ENCODE measurements around the gene PIGL.
A peak's percentile ranks its signal among the peaks of the same experiment; 100 is the strongest.
"Not testable (repeated sequence)": the region's sequence is repeated elsewhere in the genome, so short reads cannot be mapped to it uniquely, and the experiment has no call there.

The PIGL gene

DNA sequence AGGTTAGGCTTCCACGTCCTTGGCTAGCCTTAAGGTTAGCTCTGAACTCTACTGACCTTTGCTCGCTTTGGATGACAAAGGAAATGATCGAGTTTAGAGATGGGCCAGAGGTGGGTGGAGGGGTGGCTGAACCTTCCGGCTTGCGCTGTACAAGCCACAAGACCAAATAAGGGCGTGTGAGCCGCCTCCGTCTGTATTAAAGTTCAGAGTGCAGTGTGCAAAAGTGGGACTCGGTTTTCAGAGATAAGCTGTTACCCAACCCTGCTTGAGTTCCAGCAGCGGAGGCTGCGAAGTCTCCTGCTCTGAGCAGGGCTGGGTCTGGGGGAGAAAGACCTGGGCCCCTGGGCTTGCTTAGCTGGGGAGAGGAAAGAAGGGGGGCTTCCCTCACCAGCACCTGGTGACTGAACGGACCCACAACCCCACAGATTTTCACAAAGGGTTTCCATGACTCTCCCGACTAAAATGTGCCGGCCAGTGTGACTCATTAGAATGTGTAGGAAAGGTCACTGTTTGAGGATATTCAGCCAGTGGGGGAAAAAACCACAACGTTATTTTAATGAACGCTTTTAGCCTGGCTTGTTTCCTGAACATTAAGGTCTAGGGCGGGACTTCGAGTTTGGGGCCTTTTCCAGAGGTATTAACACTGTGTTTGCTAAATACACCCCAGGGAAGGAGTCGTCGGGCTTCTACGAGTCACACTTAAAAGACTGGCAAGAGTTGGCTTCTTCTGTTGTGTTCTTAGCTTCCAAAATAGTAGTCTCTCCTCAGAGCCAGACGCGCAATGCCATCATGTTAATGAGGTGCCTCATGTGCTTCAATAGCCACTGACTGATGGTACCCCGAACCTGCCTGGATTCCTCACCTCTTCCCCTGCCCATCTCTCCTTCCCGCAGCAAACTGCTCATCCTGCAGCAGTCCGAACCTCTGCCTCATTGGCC, 69.3 kb downstream of the PIGL start:
- Histone ChIP-seq H3K36me3 (ENCODE audit: control insufficient read depth in 5 of 5, insufficient read depth in 5 of 5, low read length in 5 of 5) (no peaks in the 10 kb centered on the region), H3K27ac (ENCODE audit: low read depth, low read length) (peak overlapping the region; percentile 99), H3K4me3 (ENCODE audit: low read depth in 1 of 5, low read length in 5 of 5) (peak overlapping the region; percentile 25 to 60 (median 53)), H3K27me3 (ENCODE audit: control insufficient read depth in 5 of 5, insufficient read depth in 4 of 5, low read length in 5 of 5) (no peaks in the 10 kb centered on the region), H3K9me3 (ENCODE audit: control insufficient read depth in 5 of 5, low read length in 5 of 5) (no peaks in the 10 kb centered on the region), H3K9ac (ENCODE audit: low read length in 5 of 5) (peak overlapping the region; percentile 56 to 94 (median 76)), H3K4me1 (ENCODE audit: control insufficient read depth in 5 of 5, insufficient read depth in 5 of 5, low read length in 5 of 5) (peaks cover 21 to 36% (median 31%) of the 10 kb centered on the region in 5 donors)

DNA sequence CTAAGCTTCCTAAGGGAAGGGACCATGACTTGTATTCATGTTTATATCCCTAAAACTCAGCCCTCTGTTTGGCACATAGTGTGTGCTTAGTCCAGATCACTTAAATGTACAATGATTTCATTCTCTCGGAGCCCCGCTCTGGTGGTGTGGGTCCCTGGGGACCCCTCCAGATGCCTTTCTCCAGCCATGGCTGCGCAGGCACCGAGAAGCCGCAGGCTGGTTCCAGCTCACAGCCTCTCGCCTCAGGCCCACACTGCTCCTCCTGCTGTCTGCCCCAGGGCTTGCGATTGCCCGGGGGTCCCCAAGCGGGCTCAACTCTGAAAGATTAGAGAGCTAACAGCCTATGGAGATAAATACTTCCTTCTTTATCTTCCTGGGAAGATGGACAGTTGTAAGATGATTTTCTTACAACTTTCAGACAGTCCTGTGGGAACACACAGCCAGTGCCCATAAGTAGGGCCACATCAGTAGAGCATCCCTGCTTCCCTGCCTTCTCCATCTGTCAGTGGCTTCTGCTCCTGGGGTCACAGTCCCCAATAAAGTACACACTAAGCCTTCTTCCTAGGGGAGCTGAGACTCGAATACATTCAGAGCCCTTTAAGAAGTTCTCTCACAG, 70.0 kb downstream of the PIGL start:
- Histone ChIP-seq H3K4me1 (ENCODE audit: control insufficient read depth in 5 of 5, insufficient read depth in 5 of 5, low read length in 5 of 5) (peaks cover 21 to 36% (median 31%) of the 10 kb centered on the region in 5 donors), H3K36me3 (ENCODE audit: control insufficient read depth in 5 of 5, insufficient read depth in 5 of 5, low read length in 5 of 5) (no peaks in the 10 kb centered on the region), H3K4me3 (ENCODE audit: low read depth in 1 of 5, low read length in 5 of 5) (peak overlapping the region in 3 of 5 donors; percentile 53 to 60 (median 59)), H3K27me3 (ENCODE audit: control insufficient read depth in 5 of 5, insufficient read depth in 4 of 5, low read length in 5 of 5) (no peaks in the 10 kb centered on the region), H3K9ac (ENCODE audit: low read length in 5 of 5) (peak overlapping the region; percentile 56 to 94 (median 76)), H3K9me3 (ENCODE audit: control insufficient read depth in 5 of 5, low read length in 5 of 5) (no peaks in the 10 kb centered on the region), H3K27ac (ENCODE audit: low read depth, low read length) (peak overlapping the region; percentile 99)

GRCh38 chr17:16287563-16288027, 70.6 kb downstream of the PIGL start:
- H3K9ac ChIP-seq (ENCODE audit: low read length in 5 of 5): peak overlapping the region; percentile 56 to 94 (median 76)
- no peaks in the 10 kb centered on the region for H3K9me3 ChIP-seq (ENCODE audit: control insufficient read depth in 5 of 5, low read length in 5 of 5)
- H3K27ac ChIP-seq (ENCODE audit: low read depth, low read length): peak overlapping the region; percentile 99
- H3K4me3 ChIP-seq (ENCODE audit: low read depth in 1 of 5, low read length in 5 of 5): peak overlapping the region in 3 of 5 donors; percentile 10 to 29 (median 23)
- peaks cover 21 to 36% (median 31%) of the 10 kb centered on the region in 5 donors for H3K4me1 ChIP-seq (ENCODE audit: control insufficient read depth in 5 of 5, insufficient read depth in 5 of 5, low read length in 5 of 5)
- H3K36me3 ChIP-seq (ENCODE audit: control insufficient read depth in 5 of 5, insufficient read depth in 5 of 5, low read length in 5 of 5): no peaks in the 10 kb centered on the region
- no peaks in the 10 kb centered on the region for H3K27me3 ChIP-seq (ENCODE audit: control insufficient read depth in 5 of 5, insufficient read depth in 4 of 5, low read length in 5 of 5)

- no peaks in the 10 kb centered on the region for H3K36me3 ChIP-seq (ENCODE audit: control insufficient read depth in 5 of 5, insufficient read depth in 5 of 5, low read length in 5 of 5)
- H3K4me1 ChIP-seq (ENCODE audit: control insufficient read depth in 5 of 5, insufficient read depth in 5 of 5, low read length in 5 of 5): peaks cover 21 to 36% (median 31%) of the 10 kb centered on the region in 5 donors
- no peaks in the 10 kb centered on the region for H3K27me3 ChIP-seq (ENCODE audit: control insufficient read depth in 5 of 5, insufficient read depth in 4 of 5, low read length in 5 of 5)
- H3K4me3 ChIP-seq (ENCODE audit: low read depth in 1 of 5, low read length in 5 of 5): no peak overlapping the region
- no peaks in the 10 kb centered on the region for H3K9me3 ChIP-seq (ENCODE audit: control insufficient read depth in 5 of 5, low read length in 5 of 5)
- H3K27ac ChIP-seq (ENCODE audit: low read depth, low read length): no peak overlapping the region
- no peak overlapping the region for H3K9ac ChIP-seq (ENCODE audit: low read length in 5 of 5)
Observed at GRCh38 chr17:16288860-16289571, 72.0 kb downstream of the PIGL start.

DNA sequence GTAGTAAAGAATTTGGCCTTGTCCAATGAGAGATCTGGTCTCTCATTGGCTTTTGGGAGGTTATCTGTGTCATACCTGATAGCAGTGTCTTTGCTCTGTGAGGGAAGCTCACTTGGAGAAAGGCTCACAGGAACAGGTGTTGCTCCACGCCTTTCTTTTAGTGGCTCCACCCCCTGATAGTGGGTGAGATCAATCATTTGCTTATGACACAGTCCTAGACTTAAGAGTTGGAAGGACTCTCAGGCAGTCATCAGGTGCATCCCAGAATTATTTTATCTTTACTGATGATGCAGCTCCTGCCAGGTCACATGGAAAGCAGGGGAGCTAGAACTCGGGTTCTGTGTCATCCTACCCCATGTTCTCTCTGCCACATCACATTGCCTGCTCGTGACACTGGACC, 76.9 kb downstream of the PIGL start:
- Histone ChIP-seq H3K27me3 (ENCODE audit: control insufficient read depth in 5 of 5, insufficient read depth in 4 of 5, low read length in 5 of 5) (no peaks in the 10 kb centered on the region), H3K4me3 (ENCODE audit: low read depth in 1 of 5, low read length in 5 of 5) (no peak overlapping the region), H3K27ac (ENCODE audit: low read depth, low read length) (no peak overlapping the region), H3K9ac (ENCODE audit: low read length in 5 of 5) (no peak overlapping the region), H3K9me3 (ENCODE audit: control insufficient read depth in 5 of 5, low read length in 5 of 5) (no peaks in the 10 kb centered on the region), H3K36me3 (ENCODE audit: control insufficient read depth in 5 of 5, insufficient read depth in 5 of 5, low read length in 5 of 5) (no peaks in the 10 kb centered on the region), H3K4me1 (ENCODE audit: control insufficient read depth in 5 of 5, insufficient read depth in 5 of 5, low read length in 5 of 5) (no peaks in the 10 kb centered on the region)

- no peaks in the 10 kb centered on the region for H3K9me3 ChIP-seq (ENCODE audit: control insufficient read depth in 5 of 5, low read length in 5 of 5)
- H3K36me3 ChIP-seq (ENCODE audit: control insufficient read depth in 5 of 5, insufficient read depth in 5 of 5, low read length in 5 of 5): no peaks in the 10 kb centered on the region
- no peak overlapping the region for H3K4me3 ChIP-seq (ENCODE audit: low read depth in 1 of 5, low read length in 5 of 5)
- no peak overlapping the region for H3K27ac ChIP-seq (ENCODE audit: low read depth, low read length)
- H3K27me3 ChIP-seq (ENCODE audit: control insufficient read depth in 5 of 5, insufficient read depth in 4 of 5, low read length in 5 of 5): no peaks in the 10 kb centered on the region
- no peak overlapping the region for H3K9ac ChIP-seq (ENCODE audit: low read length in 5 of 5)
- H3K4me1 ChIP-seq (ENCODE audit: control insufficient read depth in 5 of 5, insufficient read depth in 5 of 5, low read length in 5 of 5): no peaks in the 10 kb centered on the region
Observed at GRCh38 chr17:16294560-16294959, 77.5 kb downstream of the PIGL start.

DNA sequence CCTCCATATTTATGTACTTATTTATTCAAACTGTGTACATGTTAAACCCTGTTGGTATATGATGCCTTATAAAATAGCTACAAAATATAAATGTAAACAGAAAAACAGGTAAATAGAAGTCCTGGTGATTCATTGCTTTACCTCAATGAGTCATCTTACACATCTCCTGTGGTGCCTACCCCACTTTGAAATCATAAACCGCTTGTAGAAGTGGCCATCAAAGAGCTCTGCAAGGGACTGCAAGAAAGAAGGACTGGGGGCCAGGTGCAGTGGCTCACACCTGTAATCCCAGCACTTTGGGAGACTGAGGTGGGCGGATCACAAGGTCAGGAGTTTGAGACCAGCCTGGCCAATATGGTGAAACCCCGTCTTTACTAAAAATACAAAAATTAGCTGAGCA, 79.1 kb downstream of the PIGL start:
- H3K9me3 ChIP-seq (ENCODE audit: control insufficient read depth in 5 of 5, low read length in 5 of 5); H3K36me3 ChIP-seq (ENCODE audit: control insufficient read depth in 5 of 5, insufficient read depth in 5 of 5, low read length in 5 of 5); H3K27ac ChIP-seq (ENCODE audit: low read depth, low read length); H3K27me3 ChIP-seq (ENCODE audit: control insufficient read depth in 5 of 5, insufficient read depth in 4 of 5, low read length in 5 of 5); H3K4me3 ChIP-seq (ENCODE audit: low read depth in 1 of 5, low read length in 5 of 5); H3K4me1 ChIP-seq (ENCODE audit: control insufficient read depth in 5 of 5, insufficient read depth in 5 of 5, low read length in 5 of 5); H3K9ac ChIP-seq (ENCODE audit: low read length in 5 of 5): not testable (repeated sequence)

- H3K4me1 ChIP-seq (ENCODE audit: control insufficient read depth in 5 of 5, insufficient read depth in 5 of 5, low read length in 5 of 5): no peaks in the 10 kb centered on the region
- no peak overlapping the region for H3K27ac ChIP-seq (ENCODE audit: low read depth, low read length)
- H3K9me3 ChIP-seq (ENCODE audit: control insufficient read depth in 5 of 5, low read length in 5 of 5): no peaks in the 10 kb centered on the region
- H3K4me3 ChIP-seq (ENCODE audit: low read depth in 1 of 5, low read length in 5 of 5): no peak overlapping the region
- H3K9ac ChIP-seq (ENCODE audit: low read length in 5 of 5): no peak overlapping the region
- H3K27me3 ChIP-seq (ENCODE audit: control insufficient read depth in 5 of 5, insufficient read depth in 4 of 5, low read length in 5 of 5): no peaks in the 10 kb centered on the region
- H3K36me3 ChIP-seq (ENCODE audit: control insufficient read depth in 5 of 5, insufficient read depth in 5 of 5, low read length in 5 of 5): peaks cover 0 to 13% (median 9%) of the 10 kb centered on the region in 5 donors
Observed at GRCh38 chr17:16297367-16298139, 80.5 kb downstream of the PIGL start.

- H3K9me3 ChIP-seq (ENCODE audit: control insufficient read depth in 5 of 5, low read length in 5 of 5): no peaks in the 10 kb centered on the region
- no peaks in the 10 kb centered on the region for H3K27me3 ChIP-seq (ENCODE audit: control insufficient read depth in 5 of 5, insufficient read depth in 4 of 5, low read length in 5 of 5)
- H3K27ac ChIP-seq (ENCODE audit: low read depth, low read length): no peak overlapping the region
- no peaks in the 10 kb centered on the region for H3K4me1 ChIP-seq (ENCODE audit: control insufficient read depth in 5 of 5, insufficient read depth in 5 of 5, low read length in 5 of 5)
- peaks cover 0 to 19% (median 9%) of the 10 kb centered on the region in 5 donors for H3K36me3 ChIP-seq (ENCODE audit: control insufficient read depth in 5 of 5, insufficient read depth in 5 of 5, low read length in 5 of 5)
- no peak overlapping the region for H3K4me3 ChIP-seq (ENCODE audit: low read depth in 1 of 5, low read length in 5 of 5)
- no peak overlapping the region for H3K9ac ChIP-seq (ENCODE audit: low read length in 5 of 5)
Observed at GRCh38 chr17:16298140-16298662, 81.2 kb downstream of the PIGL start.

All from subcutaneous abdominal adipose tissue (tissue), 5 donors.